H1 (cell line): Measurements from ENCODE around the gene BCL2L1. TPM values are rescaled to one million over a fixed set of nuclear protein-coding genes. Genes with fewer than 3 reads are reported as not detected.

ENCODE experiments used
- KDM5A ChIP-seq: fragments of 200-600 bp; IDR thresholded peaks from 2 replicates; pipeline ENCODE4 v1.7.1; 2012; ENCODE audit warnings: mild to moderate bottlenecking, low read length, inconsistent platforms, mixed read lengths
- RNF2 ChIP-seq: fragments of 200-900, 300-1000 bp; sonication (generic); IDR thresholded peaks from 2 replicates; pipeline ENCODE4 v1.7.1; 2016; ENCODE audit warnings: borderline replicate concordance, low read depth, mild to moderate bottlenecking, antibody characterized with exemption, low read length; ENCODE audit not compliant: poor library complexity, severe bottlenecking; ENCODE audit errors: missing control alignments
- polyA plus RNA-seq, 7 experiments: library from polyadenylated mRNA; depleted of rRNA in 3 of 7; stranded (reverse) in 5 of 7; unstranded in 2 of 7; fragments of >200 nt in 5 of 7; fragments of 200-250 nt in 2 of 7; gene quantifications; 1 replicate in 5 of 7; 2 replicates in 1 of 7; 4 replicates in 1 of 7; pipeline versions ENCODE4 v1.2.1 to v1.2.3, GENCODE V29; 2011 to 2013; ENCODE audit warnings: missing spikeins in 2 of 7, mixed read lengths in 2 of 7
- total RNA-seq: library from RNA; stranded (reverse); fragmentation: NEBNext Ultra II Directional; extraction: Animal tissue kit (Norgen Biotek cat#: 25700); gene quantifications from 2 replicates; pipeline ENCODE4 v1.2.1, GENCODE V29; 2021

BCL2L1 gene
- total and polyA plus RNA-seq, 2 of the 8 experiments (the other 6 are each of a cell fraction or from before 2014, with no cell fraction given): 64.9 to 66.1 TPM

DNA sequence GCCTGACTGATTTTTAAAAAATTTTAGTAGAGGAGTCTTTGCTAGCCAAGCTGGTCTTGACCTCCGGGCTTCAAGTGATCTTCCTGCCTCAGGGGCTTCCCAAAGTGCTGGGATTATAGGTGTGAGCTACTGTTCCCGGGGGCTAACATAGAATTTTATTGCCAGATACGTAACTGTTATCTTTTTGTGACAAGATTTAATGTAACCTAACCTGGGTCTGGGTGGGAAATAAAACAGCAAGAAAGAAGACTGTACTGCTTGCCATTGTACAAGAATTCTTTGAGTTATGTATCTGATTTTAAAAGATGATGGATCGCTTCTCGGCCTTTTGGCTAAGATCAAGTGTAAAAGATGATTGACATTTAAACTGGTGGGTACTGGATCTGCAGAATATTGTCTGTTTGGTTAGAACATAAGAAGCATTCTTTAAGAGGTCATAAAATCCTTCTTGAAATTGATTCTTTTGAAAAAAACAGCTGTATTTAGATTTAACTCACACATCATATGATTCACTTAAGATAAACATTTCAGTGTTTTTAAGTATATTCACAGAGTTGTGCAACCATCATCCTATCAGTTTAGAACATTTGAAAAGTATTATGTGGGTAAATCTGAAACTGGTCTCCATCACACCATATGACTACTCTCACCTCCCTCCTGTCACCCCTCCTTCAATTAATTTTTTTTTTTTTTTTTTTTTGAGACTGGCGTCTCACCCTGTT is 38.0 kb upstream of the BCL2L1 start (continued):
- no peak for TF ChIP-seq RNF2
- no peak for TF ChIP-seq KDM5A
